DMS153 treated with DMSO at 0.1 percent for 48 hours (cell line): Measurements from ENCODE around the gene ELOVL6.
A peak's percentile ranks its signal among the peaks of the same experiment; 100 is the strongest.

ENCODE experiments used
- DNase-seq: peaks from one replicate; lab custom pipeline; 2025; ENCODE audit not compliant: unreplicated experiment; lab: John Stamatoyannopoulos, UW

ELOVL6 gene

GRCh38 chr4:110129544-110129943 lies 68.9 kb downstream of the ELOVL6 start:
- no peak for DNase-seq

DNA sequence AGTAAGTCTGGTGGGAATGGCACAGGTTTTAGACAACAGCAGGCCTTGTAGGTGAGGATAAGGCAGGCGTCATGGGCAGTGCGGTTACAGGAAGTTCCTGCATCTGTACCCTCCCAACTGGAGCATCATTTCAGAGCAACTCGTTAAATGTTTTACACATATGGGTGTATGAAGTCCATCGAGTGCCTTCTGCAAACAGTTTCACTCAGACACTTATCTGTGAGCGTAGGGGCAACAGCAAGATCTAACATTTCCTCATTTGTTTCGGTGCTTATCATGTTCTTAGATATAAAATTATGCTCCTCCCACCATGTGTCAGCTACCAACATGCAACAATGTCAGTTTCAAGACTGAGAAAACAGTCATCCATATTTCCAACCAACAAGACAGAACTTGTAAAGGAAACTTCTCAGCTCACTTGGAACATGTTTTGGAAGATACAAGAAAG lies 69.9 kb downstream of the ELOVL6 start:
- DNase-seq = no peak

GRCh38 chr4:110128029-110128428 lies 70.4 kb downstream of the ELOVL6 start:
- DNase-seq = no peak

DNA sequence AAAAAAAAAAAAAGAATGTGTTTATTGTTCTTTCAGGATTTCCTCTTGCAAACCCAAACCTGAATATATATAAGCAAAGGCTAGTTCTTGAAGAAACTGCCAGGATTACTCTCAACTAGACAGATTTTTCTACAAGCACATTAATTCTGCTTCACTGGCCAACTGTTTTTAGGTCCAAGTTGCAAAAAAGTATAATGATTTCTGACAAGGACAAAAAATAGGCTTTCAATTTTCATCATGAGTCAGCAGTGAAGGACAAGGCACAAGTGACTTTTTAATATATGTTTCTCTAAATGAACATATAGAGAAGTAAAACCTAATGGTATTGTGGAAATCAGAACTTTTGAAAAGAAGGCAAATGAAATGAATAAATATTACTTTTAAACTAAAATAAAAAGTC lies 73.7 kb downstream of the ELOVL6 start:
- no peak for DNase-seq

- no peak for DNase-seq
Measured at GRCh38 chr4:110122201-110122600, 76.2 kb downstream of the ELOVL6 start.

GRCh38 chr4:110120506-110120905 lies 77.9 kb downstream of the ELOVL6 start:
- no peak for DNase-seq

GRCh38 chr4:110119880-110120279 lies 78.5 kb downstream of the ELOVL6 start:
- no peak for DNase-seq

DNA sequence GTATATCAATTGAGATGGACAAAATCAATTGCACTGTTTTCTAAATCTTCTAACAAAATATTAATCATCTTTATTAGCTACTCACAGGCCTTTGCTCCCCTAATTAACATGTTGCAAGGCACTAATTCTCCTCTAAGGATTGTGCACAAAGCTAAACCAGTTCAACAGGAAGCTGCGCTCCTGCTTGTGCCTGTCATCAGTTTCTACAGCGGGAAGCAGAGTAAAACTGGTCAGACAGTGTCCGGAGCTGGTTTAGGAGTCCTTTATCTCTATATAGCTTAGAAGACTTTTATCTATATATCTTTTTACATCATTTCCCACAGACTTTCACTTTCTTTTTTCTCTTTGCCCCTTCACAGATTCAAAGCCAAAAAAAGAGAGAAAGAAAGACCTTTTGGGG lies 79.1 kb downstream of the ELOVL6 start:
- no peak for DNase-seq

DNA sequence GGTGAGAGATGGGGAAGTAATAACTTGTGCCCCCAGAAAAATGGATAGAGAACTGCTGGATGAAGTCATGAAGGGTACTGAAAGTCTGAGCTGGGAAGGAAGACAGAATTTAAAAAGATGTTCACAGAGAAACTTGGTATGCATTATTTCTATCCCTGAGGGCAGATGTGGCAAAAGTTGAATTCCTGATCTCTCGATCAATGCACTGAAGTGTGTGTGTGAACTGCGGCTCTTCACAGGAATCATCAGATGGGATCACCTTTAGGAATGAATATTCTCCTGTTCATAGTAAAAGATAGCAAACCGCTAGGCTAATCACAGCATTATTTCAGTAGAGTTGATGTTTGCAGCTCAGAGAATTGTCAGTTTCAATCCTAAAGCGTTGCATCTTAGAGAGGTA lies 86.4 kb downstream of the ELOVL6 start:
- DNase-seq = no peak

DNA sequence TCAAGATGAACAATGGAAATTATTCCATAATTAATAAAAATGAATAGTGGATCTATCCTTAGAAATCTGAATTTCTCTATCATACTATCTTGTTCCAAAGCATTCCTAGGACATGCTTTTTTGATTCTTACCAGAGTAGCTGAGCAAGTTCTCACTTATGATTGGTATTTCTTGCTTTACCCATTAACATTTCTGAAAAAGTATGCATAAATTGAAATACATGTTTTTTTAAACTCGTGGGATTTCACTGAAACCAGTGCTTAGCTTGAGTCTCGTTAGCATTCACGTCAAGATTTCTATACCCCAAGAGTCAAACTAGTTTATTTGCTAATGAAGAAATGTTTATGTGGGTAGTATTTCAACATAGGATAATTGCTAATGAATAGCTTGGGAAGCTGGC lies 89.0 kb downstream of the ELOVL6 start:
- no peak for DNase-seq

GRCh38 chr4:110108960-110109359 lies 89.5 kb downstream of the ELOVL6 start:
- no peak for DNase-seq

DNA sequence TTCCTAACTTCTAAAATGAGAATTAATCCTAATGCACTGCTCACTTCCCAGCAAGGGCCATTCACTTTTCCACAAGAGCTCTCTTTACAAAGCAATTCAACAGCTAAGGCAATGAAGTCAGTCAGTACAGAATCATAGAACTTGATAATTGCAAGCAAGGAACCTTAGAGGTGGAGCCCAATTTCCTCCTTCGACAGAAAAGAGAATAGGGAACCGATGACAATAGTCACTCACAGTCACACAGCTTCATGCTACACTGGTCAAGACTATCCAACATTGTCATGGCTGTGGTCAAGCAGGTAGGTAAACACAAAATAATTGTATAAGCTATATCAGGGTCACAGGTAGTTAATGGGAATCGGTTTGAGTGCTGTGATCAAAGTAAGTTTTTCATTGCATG lies 90.0 kb downstream of the ELOVL6 start:
- DNase-seq = no peak

DNA sequence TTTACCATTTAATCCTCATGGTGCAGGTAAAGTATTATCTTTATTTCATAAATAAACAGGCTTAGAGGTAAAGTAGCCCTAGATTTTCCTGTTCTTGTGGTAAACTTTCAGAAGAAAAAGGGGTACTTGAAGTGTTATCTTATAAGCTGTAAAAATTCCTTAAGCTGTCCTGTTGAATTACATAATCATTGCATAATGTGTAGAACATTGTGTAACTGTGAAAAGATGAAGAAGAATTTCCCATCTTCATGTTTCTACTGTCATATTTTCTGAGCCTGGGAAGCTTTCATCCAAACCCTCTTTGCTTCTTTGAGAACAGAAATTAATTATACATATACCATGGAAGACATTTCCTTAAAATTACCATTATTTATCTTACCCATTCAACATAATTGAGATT lies 90.5 kb downstream of the ELOVL6 start:
- DNase-seq = no peak

GRCh38 chr4:110106931-110107296 lies 91.5 kb downstream of the ELOVL6 start:
- DNase-seq = no peak

GRCh38 chr4:110104661-110105060 lies 93.8 kb downstream of the ELOVL6 start:
- DNase-seq = no peak

DNA sequence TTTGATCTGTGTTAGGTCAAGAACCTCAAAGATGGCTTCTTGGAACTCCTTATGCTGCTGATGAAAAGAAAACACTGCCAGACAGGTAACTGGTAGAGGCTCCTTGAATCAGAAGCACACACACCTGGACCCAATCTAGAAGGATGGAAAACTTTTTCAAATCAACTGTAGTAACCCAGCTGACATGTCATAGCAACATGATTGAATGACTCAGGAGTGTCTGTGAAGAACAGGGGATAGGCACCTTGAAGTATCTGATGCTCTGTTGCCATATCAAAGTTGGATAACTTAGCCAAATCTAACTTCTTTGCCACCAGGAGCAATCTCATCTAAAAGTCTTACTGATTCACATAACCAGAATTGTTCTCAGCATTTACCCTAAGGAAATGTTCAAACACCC lies 98.8 kb downstream of the ELOVL6 start:
- no peak for DNase-seq

DNA sequence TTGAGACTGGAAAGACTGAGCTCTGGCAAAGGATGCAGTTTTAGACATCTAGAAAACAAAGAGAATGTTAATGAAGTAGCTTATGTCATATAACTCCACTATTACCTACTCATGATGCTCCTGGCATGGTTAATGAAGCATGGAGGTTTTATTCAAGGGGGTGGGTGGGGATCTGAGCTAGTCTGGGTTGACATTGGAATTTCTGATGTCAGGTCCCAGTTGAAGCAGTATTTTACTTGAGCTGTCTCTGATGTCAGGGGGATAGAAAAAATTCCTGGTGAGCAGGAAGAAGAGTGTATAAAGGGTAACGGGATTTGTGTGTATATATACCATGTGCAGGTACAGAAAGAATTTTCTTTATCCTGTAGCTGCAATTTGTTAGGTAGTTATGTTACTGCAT lies 102.0 kb downstream of the ELOVL6 start:
- DNase-seq = no peak

DNA sequence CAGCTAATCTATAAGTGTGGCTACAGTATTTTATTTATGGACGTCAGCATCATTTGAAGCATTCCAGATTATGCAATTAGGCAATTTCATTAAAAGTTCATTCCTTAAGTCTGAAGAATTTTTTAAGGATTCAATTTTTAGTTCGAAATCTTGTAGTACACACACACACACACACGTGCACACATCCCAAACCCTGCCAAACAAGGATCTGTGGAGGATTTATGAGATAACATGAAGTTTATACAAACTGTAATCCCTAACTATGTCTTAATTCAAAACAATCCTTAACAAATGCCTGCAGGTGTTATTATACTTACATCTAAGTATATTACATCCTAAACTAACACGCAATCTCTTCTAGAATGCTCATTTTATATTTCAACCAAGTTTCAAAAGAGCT lies 105.8 kb downstream of the ELOVL6 start:
- DNase-seq = no peak

- no peak for DNase-seq
Measured at GRCh38 chr4:110091434-110092140, 106.8 kb downstream of the ELOVL6 start.

DNA sequence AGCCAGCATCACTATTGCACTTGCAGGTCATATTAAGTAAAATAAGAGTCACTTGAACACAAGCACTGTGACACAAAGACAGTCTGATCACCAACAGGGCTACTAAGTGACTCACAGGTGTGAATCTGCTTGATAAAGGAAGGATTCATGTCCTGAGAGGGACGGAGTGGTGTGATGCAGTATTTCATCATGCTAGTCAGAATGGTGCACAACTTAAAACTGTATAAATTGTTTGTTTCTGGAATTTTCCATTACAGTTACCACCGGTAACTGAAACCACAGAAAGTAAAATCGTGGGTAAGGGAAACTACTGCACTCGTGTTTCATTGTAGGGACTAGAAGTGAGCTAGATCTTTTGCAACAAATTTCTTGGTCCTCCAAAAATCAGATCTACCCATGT lies 109.7 kb downstream of the ELOVL6 start:
- DNase-seq = no peak

- peak; percentile 14 for DNase-seq
Measured at GRCh38 chr4:110087070-110087708, 111.2 kb downstream of the ELOVL6 start.

DNA sequence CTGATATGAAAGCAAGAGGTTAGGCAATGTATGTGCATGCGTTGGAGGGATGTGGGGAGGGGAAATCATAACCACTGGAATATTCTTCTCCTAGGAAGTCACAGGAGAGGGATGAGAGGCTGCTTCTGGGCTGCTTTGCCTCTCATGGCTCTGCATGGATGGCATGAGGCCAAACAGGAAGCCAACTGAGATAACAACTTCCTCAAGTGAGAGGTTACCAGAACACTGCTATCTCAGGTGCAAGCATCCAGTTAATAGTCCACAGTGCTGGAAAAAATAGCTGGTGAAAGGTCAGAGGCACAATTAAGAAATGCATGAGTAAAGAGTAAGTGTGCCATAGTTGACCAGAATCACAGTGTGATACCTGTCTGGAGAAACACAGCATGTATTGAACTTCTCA lies 113.3 kb downstream of the ELOVL6 start:
- DNase-seq = peak; percentile 36

- no peak for DNase-seq
Measured at GRCh38 chr4:110084154-110084553, 114.3 kb downstream of the ELOVL6 start.
